Measurements from ENCODE around the gene SMYD2.

SMYD2 gene

GRCh38 chr1:214303141-214303930 lies 22.4 kb downstream of the SMYD2 start:
- no peak for DNase-seq (ENCODE audit: low read depth)

DNA sequence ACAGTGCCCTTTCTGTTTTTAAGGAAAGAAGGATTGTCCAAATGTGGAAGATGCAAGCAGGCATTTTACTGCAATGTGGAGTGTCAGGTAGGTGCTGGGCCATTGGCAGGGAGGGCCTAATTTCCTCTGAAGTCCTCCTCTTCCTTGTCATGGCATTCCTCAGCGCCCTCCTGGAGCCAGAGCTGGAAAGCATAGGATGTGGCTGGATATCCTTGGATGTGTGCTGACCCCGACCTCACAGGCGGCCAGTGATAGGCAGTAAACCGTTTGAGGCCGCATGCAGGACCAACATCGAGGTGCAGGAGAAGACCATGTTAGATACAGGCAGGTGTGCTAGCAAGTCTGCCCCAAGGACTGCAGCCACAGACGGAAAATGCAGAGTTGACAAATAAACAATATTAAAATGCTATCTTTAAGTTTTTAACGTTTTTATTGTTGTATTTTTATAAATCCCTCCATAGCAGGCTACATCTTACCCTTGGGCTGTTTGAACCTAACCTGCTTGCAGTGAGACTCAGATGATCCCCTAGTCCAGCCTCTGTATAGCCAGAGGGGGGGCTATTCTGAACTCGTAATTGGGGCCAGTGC lies 24.3 kb downstream of the SMYD2 start:
- no peak for DNase-seq (ENCODE audit: low read depth)

- no peak for DNase-seq (ENCODE audit: low read depth)
Measured at GRCh38 chr1:214306269-214306668, 25.3 kb downstream of the SMYD2 start.

GRCh38 chr1:214310010-214310409 lies 29.1 kb downstream of the SMYD2 start:
- no peak for DNase-seq (ENCODE audit: low read depth)

DNA sequence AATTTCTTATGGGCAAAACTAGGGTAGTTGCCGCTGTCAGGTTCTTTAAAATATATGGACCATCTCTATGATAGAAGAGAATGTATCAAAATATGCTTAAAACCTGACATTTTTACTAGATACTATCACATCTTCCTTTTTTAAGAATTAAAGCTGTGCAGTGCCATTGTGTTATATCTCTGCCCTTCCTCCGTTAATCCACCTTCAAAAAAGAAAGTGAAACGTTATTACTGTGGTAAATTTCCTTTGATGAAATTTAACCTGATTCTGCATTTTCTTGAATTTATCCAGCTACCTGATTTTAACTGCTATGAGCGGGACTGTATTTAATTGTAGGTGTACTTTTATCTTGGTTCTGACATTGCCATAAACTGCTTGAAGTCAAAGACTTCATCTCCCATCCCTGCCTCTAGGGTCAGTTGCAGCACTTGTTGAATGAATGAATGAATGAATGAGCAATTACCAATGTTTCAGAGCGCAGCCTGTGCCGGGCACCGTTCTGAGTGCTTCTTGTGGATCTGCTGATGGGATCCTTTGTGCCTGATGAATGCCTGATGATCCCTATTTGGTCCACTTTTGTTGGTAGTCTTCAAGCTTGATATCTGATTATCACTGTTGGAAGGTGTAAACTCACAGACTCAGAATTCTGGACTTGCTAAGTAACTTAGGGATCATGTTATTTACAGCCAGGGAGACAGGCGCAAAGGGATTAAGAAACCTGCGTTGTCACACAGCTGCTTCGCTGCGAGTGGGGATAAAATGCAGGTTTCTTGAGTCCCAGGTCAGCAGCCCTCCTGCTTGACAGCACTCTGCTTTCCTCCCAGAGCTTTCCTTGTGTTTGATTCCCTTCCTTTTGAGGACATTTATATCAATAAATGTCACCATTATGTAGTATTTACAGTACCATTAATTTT lies 30.1 kb downstream of the SMYD2 start:
- no peak for DNase-seq (ENCODE audit: low read depth)

DNA sequence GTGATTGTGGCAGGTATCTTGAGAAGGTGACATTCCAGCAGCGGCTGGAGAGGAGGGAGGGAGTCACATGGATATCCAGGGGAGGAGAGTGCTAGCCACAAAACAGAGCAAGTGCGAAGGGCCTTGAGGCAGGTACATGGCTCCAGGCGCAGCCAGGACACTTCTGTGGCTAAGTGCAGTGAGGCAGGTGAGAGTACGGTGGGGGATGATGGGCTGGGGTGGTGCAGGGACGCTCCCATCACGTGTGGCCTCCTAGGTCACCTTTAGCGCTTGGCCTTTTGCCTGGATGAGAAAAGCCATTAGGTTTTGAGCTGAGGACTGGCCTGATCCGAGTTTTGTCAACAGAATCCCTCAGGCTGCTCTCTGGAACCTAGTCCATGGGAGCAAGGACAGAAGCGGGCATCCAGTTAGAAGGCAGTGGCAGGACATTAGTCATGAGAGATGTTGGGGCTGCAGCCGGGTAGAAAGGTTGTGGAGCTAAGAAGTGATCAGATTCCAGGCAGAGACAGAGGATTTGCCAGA lies 31.6 kb downstream of the SMYD2 start:
- no peak for DNase-seq (ENCODE audit: low read depth)

DNA sequence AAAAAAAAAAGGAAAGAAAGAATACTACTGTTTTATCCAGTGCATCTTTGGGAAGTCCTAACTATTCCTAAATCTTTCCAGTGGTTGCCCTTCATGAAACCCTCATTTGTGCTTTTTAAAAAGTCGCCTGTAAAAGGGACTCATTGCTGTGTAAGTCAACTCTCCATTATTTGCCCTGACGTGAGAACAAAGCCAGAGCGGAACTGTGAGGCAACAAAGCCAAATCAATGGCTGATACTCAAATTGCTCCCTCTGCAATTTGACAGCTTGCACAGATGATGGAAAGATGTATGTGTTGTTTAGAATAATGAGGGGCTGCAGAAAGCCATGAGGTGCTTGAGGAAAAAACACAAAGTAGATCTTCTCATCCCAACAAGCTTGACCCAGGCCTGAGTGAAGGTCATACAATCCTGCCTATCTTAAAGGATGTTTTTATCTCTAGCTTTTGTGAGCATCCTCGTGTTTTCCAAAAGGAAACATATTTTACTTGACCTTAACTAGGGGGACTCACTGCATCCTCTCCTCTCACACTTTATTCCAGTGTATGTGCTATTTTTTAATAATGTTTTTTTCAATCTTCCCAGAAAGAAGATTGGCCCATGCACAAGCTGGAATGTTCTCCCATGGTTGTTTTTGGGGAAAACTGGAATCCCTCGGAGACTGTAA lies 33.4 kb downstream of the SMYD2 start:
- DNase-seq (ENCODE audit: low read depth): no peak

- no peak for DNase-seq (ENCODE audit: low read depth)
Measured at GRCh38 chr1:214316593-214316992, 35.6 kb downstream of the SMYD2 start.

- no peak for DNase-seq (ENCODE audit: low read depth)
Measured at GRCh38 chr1:214317300-214317699, 36.3 kb downstream of the SMYD2 start.

DNA sequence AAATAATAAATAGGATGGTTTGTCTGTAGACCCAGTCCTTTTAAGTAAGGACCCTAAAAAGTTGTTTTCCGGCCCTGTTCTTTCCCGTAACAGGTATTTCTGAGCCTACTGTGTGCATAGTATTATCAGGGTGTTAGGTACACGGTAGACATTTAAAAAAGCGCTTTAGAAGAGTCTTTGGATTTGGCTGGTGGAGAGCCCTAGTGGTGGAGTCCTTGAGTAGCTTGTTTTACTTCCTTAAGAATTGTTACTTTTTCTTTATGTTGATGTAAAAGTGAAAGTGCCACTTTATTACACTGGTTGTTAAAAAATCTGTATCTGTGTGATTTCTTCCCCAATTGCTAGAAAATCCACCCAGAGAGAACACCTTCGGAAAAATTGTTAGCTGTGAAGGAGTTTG lies 36.8 kb downstream of the SMYD2 start:
- DNase-seq (ENCODE audit: low read depth): no peak

GRCh38 chr1:214318356-214318755 lies 37.4 kb downstream of the SMYD2 start:
- DNase-seq (ENCODE audit: low read depth): no peak

DNA sequence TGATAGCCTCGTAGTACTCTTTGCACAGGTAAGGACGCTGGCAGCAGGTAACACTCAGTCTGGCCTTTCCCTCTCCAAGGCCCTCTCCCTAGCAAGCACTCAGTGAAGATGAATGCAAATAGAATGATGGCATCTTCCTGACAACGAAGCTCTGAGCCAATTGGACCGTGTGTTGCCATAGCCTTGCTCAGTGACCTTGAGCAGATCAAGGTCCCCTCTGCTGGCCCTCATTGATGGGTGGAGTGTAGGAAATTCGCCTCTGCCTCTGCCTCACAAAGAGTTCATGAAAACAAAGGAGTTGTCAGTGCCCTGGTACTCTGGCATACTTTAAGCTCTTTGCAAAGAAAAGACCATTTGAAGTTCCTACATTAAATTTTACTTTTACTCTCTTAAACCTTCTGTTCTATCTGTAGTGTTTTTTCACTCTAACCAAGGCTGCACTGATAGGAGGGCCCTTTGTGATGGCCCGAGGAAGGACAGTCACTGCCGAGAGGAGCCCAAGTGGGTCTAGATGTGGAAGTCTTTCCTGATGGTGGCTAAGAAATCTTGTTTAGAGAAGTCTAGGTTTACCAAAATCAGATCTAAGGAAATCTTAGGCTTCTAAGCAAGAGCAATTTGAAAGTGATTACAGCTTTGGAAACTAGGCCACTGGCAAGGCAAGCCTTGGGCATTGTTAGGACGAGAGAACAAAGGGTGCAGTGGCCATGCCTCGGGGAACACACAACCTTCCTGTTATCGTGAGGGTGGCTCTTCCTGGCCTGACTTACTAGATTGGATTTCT lies 38.2 kb downstream of the SMYD2 start:
- no peak for DNase-seq (ENCODE audit: low read depth)

DNA sequence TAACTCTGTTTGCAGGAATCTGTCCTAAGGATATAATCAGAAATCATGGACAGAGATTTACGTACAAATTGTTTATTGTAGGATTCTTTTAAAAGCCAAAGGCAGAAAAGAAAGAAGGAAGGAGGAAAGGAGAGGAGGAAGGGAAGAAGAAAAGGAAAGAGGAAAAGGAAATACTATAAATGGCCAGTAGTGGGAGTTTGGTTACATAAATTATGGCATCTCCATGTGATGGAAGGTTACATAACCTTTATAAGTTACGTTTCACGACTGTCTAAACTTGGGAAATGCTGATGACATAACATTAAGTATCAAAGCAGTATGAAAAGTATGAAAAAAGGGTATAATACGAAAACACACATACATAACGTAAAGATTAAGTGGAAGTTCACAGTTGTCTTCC lies 39.0 kb downstream of the SMYD2 start:
- no peak for DNase-seq (ENCODE audit: low read depth)

GRCh38 chr1:214321705-214322453 lies 40.9 kb downstream of the SMYD2 start:
- no peak for DNase-seq (ENCODE audit: low read depth)

- DNase-seq (ENCODE audit: low read depth): no peak
Measured at GRCh38 chr1:214324896-214325800, 44.2 kb downstream of the SMYD2 start.

DNA sequence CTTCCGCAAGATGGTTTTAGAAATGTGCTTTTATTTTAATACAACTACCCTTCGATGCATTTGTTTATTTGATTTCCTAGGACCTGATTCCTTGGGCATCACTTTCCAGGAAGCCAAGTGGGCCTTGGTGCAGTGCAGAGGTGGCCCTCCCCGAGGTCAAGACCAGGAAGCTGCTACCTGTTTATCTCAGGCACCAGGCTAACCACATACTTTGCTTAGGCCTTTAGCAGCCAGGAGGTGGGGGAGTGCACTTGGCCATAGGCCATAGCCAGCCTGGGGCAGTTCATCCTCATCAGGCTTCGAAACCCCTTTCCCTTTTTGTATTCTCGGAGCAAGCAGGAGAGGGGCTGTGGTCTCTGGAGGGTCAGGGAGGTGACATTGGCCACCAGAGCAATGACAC lies 45.4 kb downstream of the SMYD2 start:
- DNase-seq (ENCODE audit: low read depth): no peak

DNA sequence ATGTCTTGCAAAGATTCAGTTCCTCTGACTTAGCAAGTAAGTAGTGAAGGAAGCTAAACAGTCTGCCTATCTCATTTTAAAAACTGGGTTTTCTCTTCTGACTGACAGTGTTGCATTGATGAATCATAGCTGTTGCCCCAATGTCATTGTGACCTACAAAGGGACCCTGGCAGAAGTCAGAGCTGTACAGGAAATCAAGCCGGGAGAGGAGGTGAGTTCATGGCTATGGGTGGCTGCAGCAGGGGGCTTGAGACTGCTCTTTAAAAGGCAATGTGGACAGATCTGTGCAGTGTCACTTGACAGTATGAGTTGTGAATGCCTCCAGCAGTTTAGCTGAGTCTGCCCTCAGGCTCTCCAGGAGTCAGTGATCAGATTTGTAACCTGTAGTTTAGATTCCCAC lies 46.6 kb downstream of the SMYD2 start:
- no peak for DNase-seq (ENCODE audit: low read depth)

DNA sequence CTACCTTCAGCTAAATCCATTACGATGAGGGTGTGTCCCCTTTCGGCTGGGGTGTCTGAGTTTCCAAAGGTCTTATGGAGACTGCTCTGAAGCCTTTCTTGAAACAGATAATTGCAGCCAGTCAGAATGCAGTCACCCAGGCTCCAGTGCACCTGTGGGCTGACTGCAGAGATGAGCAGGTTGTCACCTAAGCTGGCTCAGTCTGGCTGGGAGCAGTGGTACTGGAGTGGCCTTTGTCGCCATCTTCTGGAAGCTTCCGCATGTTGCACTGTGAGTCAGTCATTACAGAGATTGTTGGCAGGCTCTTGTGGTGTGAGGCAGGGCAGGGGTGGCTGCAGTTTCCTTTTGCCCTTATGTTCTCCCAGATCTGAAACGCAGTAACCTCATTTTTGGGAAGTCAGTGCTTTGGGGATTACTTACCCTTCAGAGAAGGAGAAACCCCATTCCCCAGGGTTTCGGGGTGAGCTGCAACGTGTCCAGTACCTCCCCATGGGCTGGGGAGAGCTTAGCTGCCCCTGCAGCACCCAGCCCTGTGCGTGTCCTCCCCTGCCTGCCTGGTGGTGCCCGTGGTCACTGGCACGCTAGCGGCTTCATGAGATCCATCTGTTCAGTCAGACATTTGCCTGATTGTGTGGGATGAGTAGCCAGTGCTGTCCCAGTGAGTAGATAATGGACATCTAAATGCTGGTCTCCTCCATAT lies 48.0 kb downstream of the SMYD2 start:
- peak; percentile 65 for DNase-seq (ENCODE audit: low read depth)
